Gastroesophageal sphincter (tissue), 3 donors: ENCODE results near the gene ZIC1.

ENCODE experiments used
- EP300 ChIP-seq: sonication (generic); formaldehyde crosslinking; IDR thresholded peaks from one replicate; pipeline ENCODE4 v1.6.1; 2017; ENCODE audit warnings: antibody characterized with exemption, mild to moderate bottlenecking
- POLR2AphosphoS5 ChIP-seq: sonication (generic); formaldehyde crosslinking; IDR thresholded peaks from one replicate; pipeline ENCODE4 v1.6.1; 2017; ENCODE audit warnings: antibody characterized with exemption
- TF ChIP-seq, protein P1 (sequence below), 4 experiments: fragments of 200-600 bp in 2 of 4; fragments of 450-650 bp in 2 of 4; sonication (generic) in 1 of 4; IDR thresholded peaks; one replicate each; pipeline ENCODE4 v1.5.1; 2017 to 2019; ENCODE audit warnings: antibody characterized with exemption in 4 of 4, mild to moderate bottlenecking in 2 of 4, moderate library complexity in 2 of 4

DNA sequence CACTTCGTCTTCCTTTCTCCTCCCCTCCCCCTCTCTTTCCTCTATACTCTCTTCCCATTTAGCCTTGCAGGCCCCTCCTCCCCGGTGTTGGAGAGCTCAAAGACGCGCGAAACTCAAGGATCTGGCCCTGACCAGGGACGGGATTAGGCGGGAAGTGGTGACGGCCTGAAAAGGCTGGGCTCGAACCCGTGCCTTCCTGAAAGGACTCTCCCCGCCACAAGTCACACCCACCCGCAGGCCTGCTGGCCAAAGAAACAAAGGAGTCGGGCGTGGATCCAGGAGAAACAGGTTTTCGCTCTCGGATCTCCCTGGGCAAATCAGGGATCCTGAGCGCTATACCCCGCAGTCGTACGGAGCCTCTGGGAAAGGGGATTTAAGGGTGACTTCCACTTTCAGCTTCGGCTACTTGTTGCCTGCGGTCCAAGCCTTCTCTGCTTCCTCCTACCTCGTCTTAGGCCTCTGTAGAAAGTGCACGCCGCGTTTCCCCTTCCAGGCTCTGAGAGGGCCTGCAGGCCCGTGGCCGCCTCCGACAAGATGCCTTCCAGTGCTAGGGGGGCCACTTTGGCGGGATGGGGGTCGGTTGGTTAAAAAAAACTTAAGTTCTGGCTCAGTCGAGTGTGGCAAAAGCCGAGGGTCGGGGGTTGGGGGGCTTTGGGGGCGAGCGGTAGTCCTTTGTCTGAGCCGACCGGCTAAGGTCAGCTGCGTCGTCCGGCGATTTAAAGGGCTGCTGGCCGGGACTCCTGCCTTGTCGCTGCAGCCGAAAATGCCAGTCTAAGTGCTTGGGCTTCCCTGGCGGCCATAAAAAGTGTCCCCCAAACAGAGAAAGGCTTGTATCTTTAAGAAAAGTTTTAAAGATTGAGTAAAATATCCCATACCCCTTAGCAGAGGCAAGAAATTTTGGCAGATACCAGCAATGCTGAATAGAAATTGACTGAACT, 11.0 kb upstream of the ZIC1 start:
- TF ChIP-seq, protein P1, sequence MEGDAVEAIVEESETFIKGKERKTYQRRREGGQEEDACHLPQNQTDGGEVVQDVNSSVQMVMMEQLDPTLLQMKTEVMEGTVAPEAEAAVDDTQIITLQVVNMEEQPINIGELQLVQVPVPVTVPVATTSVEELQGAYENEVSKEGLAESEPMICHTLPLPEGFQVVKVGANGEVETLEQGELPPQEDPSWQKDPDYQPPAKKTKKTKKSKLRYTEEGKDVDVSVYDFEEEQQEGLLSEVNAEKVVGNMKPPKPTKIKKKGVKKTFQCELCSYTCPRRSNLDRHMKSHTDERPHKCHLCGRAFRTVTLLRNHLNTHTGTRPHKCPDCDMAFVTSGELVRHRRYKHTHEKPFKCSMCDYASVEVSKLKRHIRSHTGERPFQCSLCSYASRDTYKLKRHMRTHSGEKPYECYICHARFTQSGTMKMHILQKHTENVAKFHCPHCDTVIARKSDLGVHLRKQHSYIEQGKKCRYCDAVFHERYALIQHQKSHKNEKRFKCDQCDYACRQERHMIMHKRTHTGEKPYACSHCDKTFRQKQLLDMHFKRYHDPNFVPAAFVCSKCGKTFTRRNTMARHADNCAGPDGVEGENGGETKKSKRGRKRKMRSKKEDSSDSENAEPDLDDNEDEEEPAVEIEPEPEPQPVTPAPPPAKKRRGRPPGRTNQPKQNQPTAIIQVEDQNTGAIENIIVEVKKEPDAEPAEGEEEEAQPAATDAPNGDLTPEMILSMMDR (IDR thresholded peaks at IDR 0.05) = no peak
- TF ChIP-seq EP300 = no peak
- no peak for TF ChIP-seq POLR2AphosphoS5
